ENCODE data around the gene JMJD7.

Gene JMJD7

GRCh38 chr15:41832208-41832607, 4.3 kb downstream of the JMJD7 start:
- no peak for TF ChIP-seq JUND (IDR thresholded peaks at IDR 0.05; ENCODE audit: low read depth)

GRCh38 chr15:41832875-41833274, 5.0 kb downstream of the JMJD7 start:
- TF ChIP-seq JUND (IDR thresholded peaks at IDR 0.05; ENCODE audit: low read depth), result no peak
- DNase-seq (ENCODE audit: low read depth in 1 of 2, low spot score in 1 of 2), result peak in 1 of 2 experiments; percentile 20
- in situ Hi-C loops (cut with HindIII; ENCODE audit: low pct_unique_long_range_greater_than_20kb, low sequenced_read_pairs), result no loop called here

More at GRCh38 chr15:41832208-41832607, 4.3 kb downstream of the JMJD7 start:
- in situ Hi-C loops (cut with HindIII; ENCODE audit: low pct_unique_long_range_greater_than_20kb, low sequenced_read_pairs), result no loop called here
- no peak for DNase-seq (ENCODE audit: low read depth in 1 of 2, low spot score in 1 of 2)

- no peak for TF ChIP-seq JUND (IDR thresholded peaks at IDR 0.05; ENCODE audit: low read depth)
- in situ Hi-C loops (cut with HindIII; ENCODE audit: low pct_unique_long_range_greater_than_20kb, low sequenced_read_pairs), result no loop called here
- no peak for DNase-seq (ENCODE audit: low read depth in 1 of 2, low spot score in 1 of 2)
These were observed 6.2 kb downstream of the JMJD7 start for GRCh38 chr15:41834096-41834495.

- no peak for TF ChIP-seq JUND (IDR thresholded peaks at IDR 0.05; ENCODE audit: low read depth)
- in situ Hi-C loops (cut with HindIII; ENCODE audit: low pct_unique_long_range_greater_than_20kb, low sequenced_read_pairs), result no loop called here
- no peak for DNase-seq (ENCODE audit: low read depth in 1 of 2, low spot score in 1 of 2)
These were observed 8.2 kb downstream of the JMJD7 start for GRCh38 chr15:41836073-41836472.

- TF ChIP-seq JUND (IDR thresholded peaks at IDR 0.05; ENCODE audit: low read depth), result no peak
- in situ Hi-C loops (cut with HindIII; ENCODE audit: low pct_unique_long_range_greater_than_20kb, low sequenced_read_pairs), result no loop called here
- DNase-seq (ENCODE audit: low read depth in 1 of 2, low spot score in 1 of 2), result no peak
These were observed 9.0 kb downstream of the JMJD7 start for GRCh38 chr15:41836713-41837454.

GRCh38 chr15:41838400-41838897, 10.6 kb downstream of the JMJD7 start, which contains the start of gene PLA2G4B:
PLA2G4B (plus strand) TSS chr15:41838847; CDS start chr15:41838914, 67 bp downstream.
- peak; percentile 85 to 96 for DNase-seq (ENCODE audit: low read depth in 1 of 2, low spot score in 1 of 2)
- in situ Hi-C loops (cut with HindIII; ENCODE audit: low pct_unique_long_range_greater_than_20kb, low sequenced_read_pairs), result no loop called here
- TF ChIP-seq JUND (IDR thresholded peaks at IDR 0.05; ENCODE audit: low read depth), result no peak

- in situ Hi-C loops (cut with HindIII; ENCODE audit: low pct_unique_long_range_greater_than_20kb, low sequenced_read_pairs), result no loop called here
- no peak for DNase-seq (ENCODE audit: low read depth in 1 of 2, low spot score in 1 of 2)
- no peak for TF ChIP-seq JUND (IDR thresholded peaks at IDR 0.05; ENCODE audit: low read depth)
These were observed 12.0 kb downstream of the JMJD7 start for GRCh38 chr15:41839781-41840491.

GRCh38 chr15:41840673-41841072, 12.8 kb downstream of the JMJD7 start:
- no peak for TF ChIP-seq JUND (IDR thresholded peaks at IDR 0.05; ENCODE audit: low read depth)
- in situ Hi-C loops (cut with HindIII; ENCODE audit: low pct_unique_long_range_greater_than_20kb, low sequenced_read_pairs), result no loop called here
- no peak for DNase-seq (ENCODE audit: low read depth in 1 of 2, low spot score in 1 of 2)

- in situ Hi-C loops (cut with HindIII; ENCODE audit: low pct_unique_long_range_greater_than_20kb, low sequenced_read_pairs), result no loop called here
- DNase-seq (ENCODE audit: low read depth in 1 of 2, low spot score in 1 of 2), result no peak
- no peak for TF ChIP-seq JUND (IDR thresholded peaks at IDR 0.05; ENCODE audit: low read depth)
These were observed 13.2 kb downstream of the JMJD7 start for GRCh38 chr15:41841131-41841530.

- in situ Hi-C loops (cut with HindIII; ENCODE audit: low pct_unique_long_range_greater_than_20kb, low sequenced_read_pairs), result no loop called here
- TF ChIP-seq JUND (IDR thresholded peaks at IDR 0.05; ENCODE audit: low read depth), result no peak
- no peak for DNase-seq (ENCODE audit: low read depth in 1 of 2, low spot score in 1 of 2)
These were observed 14.3 kb downstream of the JMJD7 start for GRCh38 chr15:41842229-41842628.

GRCh38 chr15:41843571-41843970, 15.7 kb downstream of the JMJD7 start:
- in situ Hi-C loops (cut with HindIII; ENCODE audit: low pct_unique_long_range_greater_than_20kb, low sequenced_read_pairs), result no loop called here
- DNase-seq (ENCODE audit: low read depth in 1 of 2, low spot score in 1 of 2), result no peak
- TF ChIP-seq JUND (IDR thresholded peaks at IDR 0.05; ENCODE audit: low read depth), result no peak

- DNase-seq (ENCODE audit: low read depth in 1 of 2, low spot score in 1 of 2), result no peak
- in situ Hi-C loops (cut with HindIII; ENCODE audit: low pct_unique_long_range_greater_than_20kb, low sequenced_read_pairs), result no loop called here
- TF ChIP-seq JUND (IDR thresholded peaks at IDR 0.05; ENCODE audit: low read depth), result no peak
These were observed 16.9 kb downstream of the JMJD7 start for GRCh38 chr15:41844814-41845213.

- DNase-seq (ENCODE audit: low read depth in 1 of 2, low spot score in 1 of 2), result no peak
- in situ Hi-C loops (cut with HindIII; ENCODE audit: low pct_unique_long_range_greater_than_20kb, low sequenced_read_pairs), result no loop called here
- no peak for TF ChIP-seq JUND (IDR thresholded peaks at IDR 0.05; ENCODE audit: low read depth)
These were observed 19.3 kb downstream of the JMJD7 start for GRCh38 chr15:41847206-41847605.

Data from T47D (cell line).